ENCODE data around the gene USP30. TPM values are rescaled to one million over a fixed set of nuclear protein-coding genes. Genes with fewer than 3 reads are reported as not detected.

Gene USP30
- total and polyA plus RNA-seq, 4 experiments from 2014 or later = 6.8 to 14.2 (median 11.0) TPM

DNA sequence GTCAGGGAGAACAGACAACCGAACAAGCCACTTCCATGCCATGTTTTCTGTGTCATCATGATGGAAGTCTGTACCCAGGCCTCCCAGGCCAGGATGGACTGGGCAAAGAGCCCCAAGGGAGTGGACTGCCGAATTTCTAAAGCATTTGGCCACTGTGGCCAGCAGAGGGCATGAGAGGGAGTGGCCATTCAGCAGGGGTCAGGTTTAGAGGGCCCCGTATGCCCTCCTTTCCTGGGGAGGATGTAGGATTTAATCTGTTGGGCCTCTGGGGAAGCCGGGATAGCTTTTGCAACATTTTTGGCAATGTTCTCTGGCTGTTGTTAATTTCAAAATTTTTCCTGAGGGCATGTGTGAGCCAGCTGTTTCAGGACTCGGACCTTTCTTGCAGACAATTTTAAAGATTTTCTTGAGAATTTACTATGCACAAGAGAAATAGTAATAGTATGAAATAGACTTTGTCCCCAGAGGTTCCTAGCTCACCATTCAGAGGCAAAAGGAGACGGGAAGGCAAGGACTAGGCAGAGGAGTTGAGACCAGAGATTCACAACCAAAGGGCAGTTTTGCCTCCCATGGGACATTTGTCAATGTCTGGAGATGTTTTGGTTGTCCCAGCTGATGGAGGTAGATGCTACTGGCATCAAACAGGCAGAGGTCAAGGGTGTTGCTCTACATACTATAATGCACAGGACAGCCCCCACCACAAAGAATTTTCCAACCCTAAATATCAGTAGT, 82.0 kb downstream of the USP30 start:
- no peaks in the 10 kb centered on the region for H3K4me1 ChIP-seq (ENCODE audit: insufficient read depth, low read length)
- CTCF ChIA-PET (ENCODE audit: partially characterized antibody) = interaction anchor here (1.3 kb wide), 1 partner anchor 22 kb away, joined by 4 read pairs; no protein-coding TSS in a partner anchor
- no peaks in the 10 kb centered on the region for H3K4me1 Mint-ChIP-seq
- peaks cover 0 to 3% of the 10 kb centered on the region in 2 donors for H3K36me3 Mint-ChIP-seq
- peaks cover 0 to 2% of the 10 kb centered on the region in 2 donors for H3K27me3 Mint-ChIP-seq
- POLR2A ChIA-PET (ENCODE audit: partially characterized antibody) = no interaction called here
- H3K9me3 ChIP-seq (ENCODE audit: control insufficient read depth in 1 of 2, low read length in 2 of 2) = no peaks in the 10 kb centered on the region
- no peak overlapping the region for H3K27ac Mint-ChIP-seq
- H3K36me3 ChIP-seq (ENCODE audit: insufficient read depth, low read length) = no peaks in the 10 kb centered on the region
- H3K27ac ChIP-seq (ENCODE audit: low read depth, low read length) = no peak overlapping the region
- H3K4me3 Mint-ChIP-seq = no peak overlapping the region
- no peak for DNase-seq
- H3K27me3 ChIP-seq (ENCODE audit: insufficient read depth, low read length) = no peaks in the 10 kb centered on the region
- H3K4me3 ChIP-seq (ENCODE audit: low read length in 2 of 2) = no peak overlapping the region
- intact Hi-C loops (cut with micrococcal nuclease) = no loop called here
- peaks cover 0 to 11% (median 8%) of the 10 kb centered on the region in 8 donors for H3K9me3 Mint-ChIP-seq

DNA sequence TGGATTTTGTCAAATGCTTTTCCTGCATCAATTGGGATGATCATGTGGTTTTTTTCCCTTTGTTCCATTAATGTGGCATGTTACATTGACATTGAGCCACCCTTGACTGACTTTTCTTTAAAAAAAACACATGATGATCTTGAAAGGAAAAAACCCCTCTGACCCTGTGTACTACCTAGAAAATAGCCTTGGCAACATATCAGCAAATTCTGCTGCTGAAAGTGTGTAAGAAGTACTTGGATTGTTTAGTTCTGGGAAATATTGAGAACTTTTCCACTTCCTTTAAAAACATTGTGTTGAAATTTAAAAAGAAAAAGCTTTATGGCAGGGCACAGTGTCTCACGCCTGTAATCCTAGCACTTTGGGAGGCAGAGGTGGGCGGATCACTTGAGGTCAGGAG, 84.7 kb downstream of the USP30 start:
- no peaks in the 10 kb centered on the region for H3K36me3 ChIP-seq (ENCODE audit: insufficient read depth, low read length)
- H3K27me3 ChIP-seq (ENCODE audit: insufficient read depth, low read length) = no peaks in the 10 kb centered on the region
- H3K27ac ChIP-seq (ENCODE audit: low read depth, low read length) = no peak overlapping the region
- H3K36me3 Mint-ChIP-seq = peaks cover 3 to 5% of the 10 kb centered on the region in 2 donors
- peaks cover 0 to 11% (median 8%) of the 10 kb centered on the region in 8 donors for H3K9me3 Mint-ChIP-seq
- H3K4me1 Mint-ChIP-seq = peaks cover 0 to 5% (median 1%) of the 10 kb centered on the region in 4 donors
- ChIA-PET CTCF (ENCODE audit: partially characterized antibody) (no interaction called here), POLR2A (ENCODE audit: partially characterized antibody) (no interaction called here)
- no peaks in the 10 kb centered on the region for H3K4me1 ChIP-seq (ENCODE audit: insufficient read depth, low read length)
- intact Hi-C loops (cut with micrococcal nuclease) = no loop called here
- DNase-seq = no peak
- H3K9me3 ChIP-seq (ENCODE audit: control insufficient read depth in 1 of 2, low read length in 2 of 2) = no peaks in the 10 kb centered on the region
- no peak overlapping the region for H3K4me3 ChIP-seq (ENCODE audit: low read length in 2 of 2)
- H3K27me3 Mint-ChIP-seq = peaks cover 0 to 2% of the 10 kb centered on the region in 2 donors
- no peak overlapping the region for H3K27ac Mint-ChIP-seq
- H3K4me3 Mint-ChIP-seq = no peak overlapping the region

Other genes starting within 250 kb of the USP30 start
- 10 to 100 TPM; 32.3 to 38.0 TPM for gene SSH1, start 195.0 kb upstream of the USP30 start, total RNA-seq
- gene SSH1, start 195.0 kb upstream of the USP30 start, polyA plus RNA-seq = 1 to 10 TPM; 1.4 to 9.3 TPM
- not detected for gene DAO, start 172.5 kb upstream of the USP30 start, total RNA-seq
- not detected for gene DAO, start 172.5 kb upstream of the USP30 start, polyA plus RNA-seq
- gene SVOP, start 31.5 kb upstream of the USP30 start, total RNA-seq = not detected
- not detected for gene SVOP, start 31.5 kb upstream of the USP30 start, polyA plus RNA-seq
- 10 to 100 TPM; 12.9 to 14.4 TPM for gene ALKBH2, start 40.9 kb downstream of the USP30 start, total RNA-seq
- gene ALKBH2, start 40.9 kb downstream of the USP30 start, polyA plus RNA-seq = 10 to 100 TPM; 15.0 to 16.4 TPM
- 10 to 100 TPM; 18.5 to 19.5 TPM for gene UNG, start 45.0 kb downstream of the USP30 start, total RNA-seq
- 10 to 100 TPM; 43.1 to 47.1 TPM for gene UNG, start 45.0 kb downstream of the USP30 start, polyA plus RNA-seq
- gene ACACB, start 64.0 kb downstream of the USP30 start, total RNA-seq = 10 to 100 TPM; 46.7 to 47.1 TPM
- gene ACACB, start 64.0 kb downstream of the USP30 start, polyA plus RNA-seq = 1 to 10 TPM in 1 of 2 donors, under 1 TPM in 1; 0.83 to 2.0 TPM

Measured in CD4-positive, alpha-beta memory T cell (primary cell).